Calu3 (cell line): ENCODE data around the gene MSI2. TPM values are rescaled to one million over a fixed set of nuclear protein-coding genes. Genes with fewer than 3 reads are reported as not detected.
"Not testable (repeated sequence)": the region's sequence is repeated elsewhere in the genome, so short reads cannot be mapped to it uniquely, and the experiment has no call there.

Source experiments
- BruUV-seq: library from RNA; stranded (reverse); fragments of 400-500 nt; replicated peaks from 2 replicates; lab custom pipeline; 2021; lab: Mats Ljungman, UMichigan
- CTCF ChIA-PET: fragments of 300-600 bp; sonication (Branson Sonifier 250); formaldehyde crosslinking; loops from one replicate; lab custom pipeline; 2022; ENCODE audit warnings: antibody characterized with exemption; lab: Charles Lee
- DNase-seq: peaks from one replicate; pipeline ENCODE4 v3.0.0; 2022
- H3K27ac Mint-ChIP-seq: one replicate; pipeline ENCODE4 v1.8.0; 2022; ENCODE audit warnings: mixed read lengths; ENCODE audit not compliant: unreplicated experiment
- H3K27me3 Mint-ChIP-seq: one replicate; pipeline ENCODE4 v1.8.0; 2022; ENCODE audit warnings: mixed read lengths; ENCODE audit not compliant: unreplicated experiment
- H3K36me3 Mint-ChIP-seq: one replicate; pipeline ENCODE4 v1.8.0; 2022; ENCODE audit warnings: mild to moderate bottlenecking, moderate library complexity, mixed read lengths; ENCODE audit not compliant: insufficient read depth, unreplicated experiment
- H3K4me1 Mint-ChIP-seq: one replicate; pipeline ENCODE4 v1.8.0; 2022; ENCODE audit warnings: mild to moderate bottlenecking, low read depth, mixed read lengths; ENCODE audit not compliant: unreplicated experiment
- H3K4me3 Mint-ChIP-seq: one replicate; pipeline ENCODE4 v1.8.0; 2022; ENCODE audit warnings: mild to moderate bottlenecking, low read depth, moderate library complexity, mixed read lengths; ENCODE audit not compliant: unreplicated experiment
- H3K9me3 Mint-ChIP-seq: one replicate; pipeline ENCODE4 v1.8.0; 2022; ENCODE audit warnings: low read depth, mixed read lengths; ENCODE audit not compliant: unreplicated experiment
- intact Hi-C: fragments of 100-400 bp; cut with micrococcal nuclease; formaldehyde crosslinking; loops from one replicate; pipeline ENCODE4 v1.10.0; 2022; ENCODE audit not compliant: unreplicated experiment
- total RNA-seq: library from RNA; stranded (reverse); gene quantifications from 2 replicates; pipeline ENCODE4 v1.2.3, GENCODE V29; 2022
- TF ChIP-seq, protein P1 (sequence below): fragments of 200-600 bp; IDR thresholded peaks from one replicate; pipeline ENCODE4 v1.8.0; 2022; ENCODE audit warnings: antibody characterized with exemption; ENCODE audit not compliant: unreplicated experiment

MSI2 gene
- total RNA-seq, 1 experiment from 2014 or later: 66.4 TPM

DNA sequence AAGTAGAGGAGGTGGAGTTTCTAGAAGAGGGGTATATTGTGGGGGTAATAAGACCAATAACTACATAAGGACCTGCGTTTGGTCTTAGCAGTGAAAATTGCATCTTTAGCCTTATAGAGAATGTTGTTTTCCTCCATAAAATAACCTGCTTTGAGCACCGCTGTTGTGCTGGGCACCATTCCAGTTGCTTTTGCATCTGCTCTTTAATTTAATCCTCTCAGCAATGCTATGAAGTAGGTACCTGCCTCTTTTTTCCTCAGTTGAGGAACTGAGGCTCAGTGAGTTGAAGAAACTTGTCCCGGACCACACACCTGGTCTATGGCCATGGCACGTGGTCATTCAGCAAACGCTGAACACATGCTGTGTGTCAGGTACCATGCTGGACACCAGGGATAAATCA is 238.1 kb downstream of the MSI2 start:
- no peaks in the 10 kb centered on the region for H3K27me3 Mint-ChIP-seq
- CTCF ChIA-PET: no interaction called here
- no peak for DNase-seq
- no peak overlapping the region for H3K27ac Mint-ChIP-seq
- TF ChIP-seq, protein P1, sequence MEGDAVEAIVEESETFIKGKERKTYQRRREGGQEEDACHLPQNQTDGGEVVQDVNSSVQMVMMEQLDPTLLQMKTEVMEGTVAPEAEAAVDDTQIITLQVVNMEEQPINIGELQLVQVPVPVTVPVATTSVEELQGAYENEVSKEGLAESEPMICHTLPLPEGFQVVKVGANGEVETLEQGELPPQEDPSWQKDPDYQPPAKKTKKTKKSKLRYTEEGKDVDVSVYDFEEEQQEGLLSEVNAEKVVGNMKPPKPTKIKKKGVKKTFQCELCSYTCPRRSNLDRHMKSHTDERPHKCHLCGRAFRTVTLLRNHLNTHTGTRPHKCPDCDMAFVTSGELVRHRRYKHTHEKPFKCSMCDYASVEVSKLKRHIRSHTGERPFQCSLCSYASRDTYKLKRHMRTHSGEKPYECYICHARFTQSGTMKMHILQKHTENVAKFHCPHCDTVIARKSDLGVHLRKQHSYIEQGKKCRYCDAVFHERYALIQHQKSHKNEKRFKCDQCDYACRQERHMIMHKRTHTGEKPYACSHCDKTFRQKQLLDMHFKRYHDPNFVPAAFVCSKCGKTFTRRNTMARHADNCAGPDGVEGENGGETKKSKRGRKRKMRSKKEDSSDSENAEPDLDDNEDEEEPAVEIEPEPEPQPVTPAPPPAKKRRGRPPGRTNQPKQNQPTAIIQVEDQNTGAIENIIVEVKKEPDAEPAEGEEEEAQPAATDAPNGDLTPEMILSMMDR: no peak
- H3K36me3 Mint-ChIP-seq: no peaks in the 10 kb centered on the region
- no peaks in the 10 kb centered on the region for H3K4me1 Mint-ChIP-seq
- no peaks in the 10 kb centered on the region for H3K9me3 Mint-ChIP-seq
- no peak overlapping the region for H3K4me3 Mint-ChIP-seq
- no TSS peak for BruUV-seq
- intact Hi-C loops: no loop called here

DNA sequence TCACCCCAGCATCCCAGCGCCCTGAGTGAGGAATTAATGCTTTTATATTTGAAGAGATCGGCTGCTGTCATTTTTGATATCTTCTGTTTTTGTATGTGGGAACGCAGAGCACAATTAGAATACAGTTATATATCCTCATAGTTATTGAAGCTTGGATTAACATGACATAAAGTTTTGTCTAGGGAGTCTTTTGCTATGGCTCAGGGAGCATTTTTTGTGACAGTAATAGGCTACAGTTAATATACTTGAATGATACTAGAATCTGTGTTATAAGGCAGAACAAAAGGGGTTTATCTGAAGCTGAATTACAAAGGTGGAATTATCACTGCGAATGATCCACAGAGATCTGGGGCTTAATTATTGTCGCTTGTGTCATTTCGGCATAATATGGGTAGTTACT is 239.4 kb downstream of the MSI2 start:
- Mint-ChIP-seq H3K4me3 (no peak overlapping the region), H3K9me3 (no peaks in the 10 kb centered on the region), H3K27me3 (no peaks in the 10 kb centered on the region), H3K36me3 (no peaks in the 10 kb centered on the region), H3K4me1 (no peaks in the 10 kb centered on the region), H3K27ac (no peak overlapping the region)
- BruUV-seq: no TSS peak
- TF ChIP-seq, protein P1: no peak
- CTCF ChIA-PET: no interaction called here
- DNase-seq: no peak
- intact Hi-C loops: no loop called here

DNA sequence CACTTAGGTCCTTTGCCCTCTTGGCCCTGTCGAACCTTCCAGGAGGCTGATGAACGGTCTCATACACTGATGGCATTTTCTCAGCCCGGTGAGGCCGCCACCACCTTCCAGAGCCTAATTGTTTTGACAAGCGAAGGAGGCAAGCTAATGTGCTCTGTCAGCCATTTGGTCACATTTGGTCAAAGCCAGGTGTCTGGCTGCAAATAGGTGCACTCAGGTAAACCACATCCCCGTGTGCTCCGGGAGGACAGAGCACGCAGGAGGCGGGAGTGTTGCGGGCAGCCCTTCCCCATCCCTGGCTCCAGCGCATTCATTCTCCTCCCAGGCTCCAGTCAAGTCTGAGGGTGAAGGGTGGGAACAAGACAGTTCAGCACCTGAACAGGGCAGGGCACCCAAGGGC is 240.1 kb downstream of the MSI2 start:
- no peak overlapping the region for H3K4me3 Mint-ChIP-seq
- no peak overlapping the region for H3K27ac Mint-ChIP-seq
- no peaks in the 10 kb centered on the region for H3K27me3 Mint-ChIP-seq
- DNase-seq: no peak
- no peaks in the 10 kb centered on the region for H3K4me1 Mint-ChIP-seq
- H3K36me3 Mint-ChIP-seq: no peaks in the 10 kb centered on the region
- TF ChIP-seq, protein P1: no peak
- intact Hi-C loops: no loop called here
- H3K9me3 Mint-ChIP-seq: no peaks in the 10 kb centered on the region
- no TSS peak for BruUV-seq
- CTCF ChIA-PET: no interaction called here

DNA sequence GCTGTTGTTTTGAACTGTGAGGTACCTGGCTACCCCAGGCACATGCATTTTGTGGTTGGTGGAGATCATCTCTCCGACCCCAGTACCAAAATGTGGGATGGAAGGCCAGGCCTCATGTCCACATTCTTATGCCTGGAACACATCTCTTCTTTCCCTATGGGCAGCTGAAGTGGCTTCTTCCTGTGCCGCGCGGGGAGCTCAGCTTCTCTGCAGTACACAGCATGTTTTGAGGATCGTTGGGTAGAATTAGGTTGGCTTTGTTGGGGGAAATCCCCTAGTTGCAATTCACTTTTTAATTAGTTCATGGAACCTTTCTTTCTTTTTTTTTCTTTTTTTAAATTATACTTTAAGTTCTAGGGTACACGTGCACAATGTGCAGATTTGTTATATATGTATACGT is 242.1 kb downstream of the MSI2 start:
- intact Hi-C loops: no loop called here
- BruUV-seq: no TSS peak
- CTCF ChIA-PET: no interaction called here

DNA sequence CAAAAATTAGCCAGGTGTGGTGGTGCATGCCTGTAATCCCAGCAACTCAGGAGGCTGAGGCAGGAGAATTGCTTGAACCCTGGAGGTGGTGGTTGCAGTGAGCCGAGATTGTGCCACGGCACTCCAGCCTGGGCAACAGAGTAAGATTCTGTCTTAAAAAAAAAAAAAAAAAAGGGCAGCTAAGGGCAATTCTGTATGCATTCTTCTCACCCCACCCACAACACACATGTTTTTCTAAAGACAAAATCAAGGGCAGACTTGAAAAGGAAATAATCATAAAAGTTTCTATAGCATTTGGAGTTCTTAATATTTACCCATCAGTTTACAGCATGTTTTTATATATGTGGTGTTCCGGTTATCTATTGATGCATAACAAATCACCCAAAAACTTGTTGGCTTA is 242.9 kb downstream of the MSI2 start:
- H3K27me3 Mint-ChIP-seq, H3K9me3 Mint-ChIP-seq, H3K27ac Mint-ChIP-seq, H3K4me1 Mint-ChIP-seq, H3K36me3 Mint-ChIP-seq, CTCF ChIA-PET, DNase-seq, H3K4me3 Mint-ChIP-seq, intact Hi-C loops, BruUV-seq: not testable (repeated sequence)

More for the DNA sequence above, 242.1 kb downstream of the MSI2 start:
- TF ChIP-seq, protein P1: no peak
- H3K27ac Mint-ChIP-seq: no peak overlapping the region
- H3K4me1 Mint-ChIP-seq: no peaks in the 10 kb centered on the region
- H3K27me3 Mint-ChIP-seq: no peaks in the 10 kb centered on the region
- DNase-seq: no peak
- H3K4me3 Mint-ChIP-seq: no peak overlapping the region
- no peaks in the 10 kb centered on the region for H3K9me3 Mint-ChIP-seq
- H3K36me3 Mint-ChIP-seq: no peaks in the 10 kb centered on the region
